DMS53 (cell line): Measurements from ENCODE around the gene SLC4A3.
"Not testable (repeated sequence)": the region's sequence is repeated elsewhere in the genome, so short reads cannot be mapped to it uniquely, and the experiment has no call there.

ENCODE experiments used
- DNase-seq: peaks from one replicate; lab custom pipeline; 2025; lab: John Stamatoyannopoulos, UW

Gene SLC4A3

GRCh38 chr2:219645631-219646527 lies 18.4 kb downstream of the SLC4A3 start:
- DNase-seq, result peak; percentile 4

GRCh38 chr2:219648176-219648575 lies 20.7 kb downstream of the SLC4A3 start:
- no peak for DNase-seq

GRCh38 chr2:219648963-219649362 lies 21.5 kb downstream of the SLC4A3 start:
- DNase-seq, result no peak

- DNase-seq, result no peak
Measured at GRCh38 chr2:219650426-219651248, 23.2 kb downstream of the SLC4A3 start.

- not testable (repeated sequence) for DNase-seq
Measured at GRCh38 chr2:219651656-219652055, 24.2 kb downstream of the SLC4A3 start.

GRCh38 chr2:219656526-219656925 lies 29.1 kb downstream of the SLC4A3 start:
- no peak for DNase-seq

- no peak for DNase-seq
Measured at GRCh38 chr2:219658196-219658846, 30.9 kb downstream of the SLC4A3 start.

GRCh38 chr2:219658874-219659273 lies 31.4 kb downstream of the SLC4A3 start:
- no peak for DNase-seq

- DNase-seq, result peak; percentile 7
Measured at GRCh38 chr2:219661197-219661954, 33.9 kb downstream of the SLC4A3 start.

- no peak for DNase-seq
Measured at GRCh38 chr2:219661955-219662395, 34.5 kb downstream of the SLC4A3 start.

- no peak for DNase-seq
Measured at GRCh38 chr2:219662566-219662965, 35.1 kb downstream of the SLC4A3 start.

GRCh38 chr2:219663116-219663762 lies 35.8 kb downstream of the SLC4A3 start:
- DNase-seq, result no peak

GRCh38 chr2:219664041-219664440 lies 36.6 kb downstream of the SLC4A3 start:
- no peak for DNase-seq

- DNase-seq, result no peak
Measured at GRCh38 chr2:219664944-219665343, 37.5 kb downstream of the SLC4A3 start.

GRCh38 chr2:219665926-219666325 lies 38.5 kb downstream of the SLC4A3 start:
- no peak for DNase-seq

- no peak for DNase-seq
Measured at GRCh38 chr2:219668316-219668715, 40.9 kb downstream of the SLC4A3 start.

GRCh38 chr2:219670386-219670785 lies 43.0 kb downstream of the SLC4A3 start:
- DNase-seq, result no peak

- DNase-seq, result no peak
Measured at GRCh38 chr2:219671279-219671678, 43.8 kb downstream of the SLC4A3 start.

- no peak for DNase-seq
Measured at GRCh38 chr2:219672406-219672805, 45.0 kb downstream of the SLC4A3 start.

- no peak for DNase-seq
Measured at GRCh38 chr2:219675221-219675620, 47.8 kb downstream of the SLC4A3 start.

- no peak for DNase-seq
Measured at GRCh38 chr2:219676586-219676985, 49.2 kb downstream of the SLC4A3 start.
